B cell (primary cell): Measurements from ENCODE around the gene ATR. TPM values are rescaled to one million over a fixed set of nuclear protein-coding genes. Genes with fewer than 3 reads are reported as not detected.

ENCODE experiments used
- ATAC-seq: fragments of 200-7000 bp; cut with Tn5 transposase; one replicate; pipeline ENCODE4 v1.10.0; 2021; ENCODE audit warnings: low read depth, mild to moderate bottlenecking, moderate number of reproducible peaks, moderate library complexity
- CTCF ChIA-PET: fragments of 350-600 bp; sonication (Branson Sonifier 250); formaldehyde crosslinking; loops from one replicate; lab custom pipeline; 2021; ENCODE audit warnings: antibody characterized with exemption, inconsistent platforms; lab: Charles Lee
- POLR2A ChIA-PET: fragments of 350-600 bp; sonication (Branson Sonifier 250); formaldehyde crosslinking; loops from one replicate; lab custom pipeline; 2021; ENCODE audit warnings: antibody characterized with exemption; lab: Charles Lee
- DNase-seq: peaks from one replicate; pipeline ENCODE4 v3.0.0; 2013
- H2AFZ ChIP-seq: 2 replicates; pipeline ENCODE4 v1.6.1; 2012; ENCODE audit warnings: mild to moderate bottlenecking, low read depth, low read length; ENCODE audit not compliant: insufficient read depth, poor library complexity, severe bottlenecking
- H3K27ac ChIP-seq, 2 donors: 1 replicate in 1 of 2; 2 replicates in 1 of 2; pipeline ENCODE4 v1.5.1; 2012 to 2013; ENCODE audit warnings: low read length in 2 of 2, mild to moderate bottlenecking in 2 of 2, moderate library complexity in 1 of 2
- H3K27me3 ChIP-seq, 4 experiments: fragments of 200-600 bp in 1 of 4; sonication (generic) in 1 of 4; replicated peaks in 1 of 4; 1 replicate in 2 of 4; 2 replicates in 2 of 4; pipeline versions ENCODE4 v1.6.1 to v1.7.0; 2013 to 2016; ENCODE audit warnings: low read length in 3 of 4, mild to moderate bottlenecking in 2 of 4, mixed read lengths in 1 of 4, moderate library complexity in 1 of 4; ENCODE audit not compliant: insufficient read depth in 4 of 4, control insufficient read depth in 3 of 4; ENCODE audit errors: control extremely low read depth in 1 of 4
- H3K36me3 ChIP-seq, 2 experiments: replicated peaks in 1 of 2; 1 replicate in 1 of 2; 2 replicates in 1 of 2; pipeline versions ENCODE4 v1.6.1 to v1.7.1; 2013; ENCODE audit warnings: low read length in 1 of 2; ENCODE audit not compliant: insufficient read depth in 2 of 2, control insufficient read depth in 1 of 2; ENCODE audit errors: control extremely low read depth in 1 of 2, extremely low read depth in 1 of 2
- H3K4me1 ChIP-seq, 2 donors: fragments of 200-600 bp in 1 of 2; sonication (generic) in 1 of 2; 1 replicate in 1 of 2; 2 replicates in 1 of 2; pipeline versions ENCODE4 v1.5.1 to v1.6.1; 2013 to 2017; ENCODE audit warnings: low read length in 2 of 2; ENCODE audit not compliant: control insufficient read depth in 2 of 2, insufficient read depth in 2 of 2
- H3K4me2 ChIP-seq: replicated peaks from 2 replicates; pipeline ENCODE3; 2012; ENCODE audit warnings: mild to moderate bottlenecking, low read depth, low read length; ENCODE audit not compliant: poor library complexity, severe bottlenecking
- H3K4me3 ChIP-seq, 5 experiments: fragments of 200-600 bp in 1 of 5; sonication (generic) in 1 of 5; 1 replicate in 3 of 5; 2 replicates in 2 of 5; pipeline versions ENCODE4 v1.5.1 to v1.7.0; 2011 to 2016; ENCODE audit warnings: low read length in 4 of 5, mild to moderate bottlenecking in 4 of 5, low read depth in 2 of 5, control low read depth in 1 of 5, moderate library complexity in 1 of 5; ENCODE audit not compliant: insufficient read depth in 1 of 5; ENCODE audit errors: control extremely low read depth in 1 of 5, extremely low read depth in 1 of 5
- H3K79me2 ChIP-seq: fragments of 200-600 bp; sonication (generic); one replicate; pipeline ENCODE4 v1.6.0; 2016; ENCODE audit warnings: low read length; ENCODE audit not compliant: control insufficient read depth, insufficient read depth
- H3K9ac ChIP-seq: fragments of 200-600 bp; sonication (generic); 2 replicates; pipeline ENCODE4 v1.6.1; 2017; ENCODE audit warnings: mild to moderate bottlenecking, low read length, moderate library complexity
- H3K9me3 ChIP-seq, 3 donors: one replicate each; pipeline versions ENCODE4 v1.6.1 to v1.7.1; 2013; ENCODE audit warnings: low read length in 2 of 3; ENCODE audit not compliant: control insufficient read depth in 2 of 3, insufficient read depth in 1 of 3; ENCODE audit errors: control extremely low read depth in 1 of 3
- H4K20me1 ChIP-seq: 2 replicates; pipeline ENCODE4 v1.6.0; 2012; ENCODE audit warnings: mild to moderate bottlenecking, low read length; ENCODE audit not compliant: insufficient read depth, control insufficient read depth, poor library complexity, severe bottlenecking
- H3K27ac Mint-ChIP-seq: one replicate; pipeline ENCODE4 v1.8.0; 2021; ENCODE audit warnings: mixed read lengths
- H3K27me3 Mint-ChIP-seq: one replicate; pipeline ENCODE4 v1.8.0; 2021; ENCODE audit warnings: mixed read lengths
- H3K4me1 Mint-ChIP-seq: one replicate; pipeline ENCODE4 v1.8.0; 2021; ENCODE audit warnings: mixed read lengths
- H3K4me3 Mint-ChIP-seq: one replicate; pipeline ENCODE4 v1.8.0; 2021; ENCODE audit warnings: mixed read lengths
- H3K9me3 Mint-ChIP-seq: one replicate; pipeline ENCODE4 v1.8.0; 2022; ENCODE audit warnings: mixed read lengths; ENCODE audit not compliant: insufficient read depth
- EZH2 ChIP-seq: IDR thresholded peaks from 2 replicates; pipeline ENCODE4 v1.6.1; 2012; ENCODE audit warnings: borderline replicate concordance, low read depth, mild to moderate bottlenecking, moderate library complexity, low read length; ENCODE audit not compliant: insufficient read depth, poor library complexity, severe bottlenecking
- WGBS: methylation state at CpG from one replicate; pipeline ENCODE4 v1.1.5; 2013; ENCODE audit warnings: missing lambda C conversion rate; ENCODE audit not compliant: insufficient coverage; 5-methylcytosine and 5-hydroxymethylcytosine counted together
- intact Hi-C: fragments of 100-400 bp; cut with micrococcal nuclease; formaldehyde crosslinking; loops from one replicate; pipeline ENCODE4 v1.10.0; 2022
- polyA plus RNA-seq: library from polyadenylated mRNA; depleted of rRNA; stranded (reverse); fragments of >200 nt; gene quantifications from 2 replicates; pipeline ENCODE4 v1.2.3, GENCODE V29; 2012
- total RNA-seq, 2 donors: library from RNA; stranded (reverse); fragments of 120-200 nt in 1 of 2; gene quantifications; 1 replicate in 1 of 2; 2 replicates in 1 of 2; pipeline versions ENCODE4 v1.2.3 to v1.2.4, GENCODE V29; 2013 to 2022
- TF ChIP-seq, protein P1 (sequence below): fragments of 200-600 bp; IDR thresholded peaks from one replicate; pipeline ENCODE4 v1.8.0; 2022; ENCODE audit warnings: antibody characterized with exemption, mild to moderate bottlenecking

Gene ATR
- total and polyA plus RNA-seq, 2 donors (not counting 1 experiment from before 2014, with no cell fraction given) = 17.1 to 46.7 TPM

DNA sequence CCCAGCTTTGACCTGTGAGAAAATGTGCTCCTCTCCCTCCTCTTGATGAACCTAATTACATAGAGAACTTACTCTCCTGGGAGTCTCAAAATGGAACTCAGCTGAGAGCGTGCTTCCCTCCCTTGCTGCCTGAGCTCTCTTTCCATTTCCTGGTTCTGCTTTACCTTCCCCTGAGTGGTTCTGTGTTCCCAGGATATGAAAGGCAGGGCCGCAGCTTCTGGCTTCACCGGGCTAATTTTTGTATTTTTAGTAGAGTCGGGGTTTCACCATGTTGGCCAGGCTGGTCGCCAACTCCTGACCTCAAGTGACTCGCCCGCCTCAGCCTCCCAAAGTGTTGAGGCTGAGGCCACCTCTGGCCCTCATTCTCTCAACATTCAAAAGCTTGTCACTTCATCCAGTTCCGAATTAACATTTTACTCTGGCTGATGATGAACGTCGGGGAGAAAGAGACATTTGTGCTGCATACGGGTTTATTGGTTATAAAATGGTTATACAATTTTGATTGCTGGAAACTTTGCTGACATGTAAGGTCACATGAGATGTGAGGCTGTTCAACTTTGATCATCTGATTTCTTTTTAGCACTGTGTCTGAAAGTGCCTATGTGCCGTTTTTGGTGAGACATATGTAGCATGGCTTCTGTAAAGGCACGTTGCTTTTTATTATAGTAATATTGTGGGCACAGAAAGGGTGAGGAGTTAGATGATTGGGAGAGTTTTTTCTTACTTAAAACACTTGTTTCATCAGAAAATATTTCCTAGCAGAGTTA, 24.3 kb upstream of the ATR start:
- H3K27ac ChIP-seq = no peak overlapping the region
- no peak overlapping the region for H3K9ac ChIP-seq
- Mint-ChIP-seq H3K9me3 (no peaks in the 10 kb centered on the region), H3K27me3 (no peaks in the 10 kb centered on the region), H3K4me3 (no peak overlapping the region), H3K27ac (no peak overlapping the region), H3K4me1 (no peaks in the 10 kb centered on the region)
- TF ChIP-seq, protein P1, sequence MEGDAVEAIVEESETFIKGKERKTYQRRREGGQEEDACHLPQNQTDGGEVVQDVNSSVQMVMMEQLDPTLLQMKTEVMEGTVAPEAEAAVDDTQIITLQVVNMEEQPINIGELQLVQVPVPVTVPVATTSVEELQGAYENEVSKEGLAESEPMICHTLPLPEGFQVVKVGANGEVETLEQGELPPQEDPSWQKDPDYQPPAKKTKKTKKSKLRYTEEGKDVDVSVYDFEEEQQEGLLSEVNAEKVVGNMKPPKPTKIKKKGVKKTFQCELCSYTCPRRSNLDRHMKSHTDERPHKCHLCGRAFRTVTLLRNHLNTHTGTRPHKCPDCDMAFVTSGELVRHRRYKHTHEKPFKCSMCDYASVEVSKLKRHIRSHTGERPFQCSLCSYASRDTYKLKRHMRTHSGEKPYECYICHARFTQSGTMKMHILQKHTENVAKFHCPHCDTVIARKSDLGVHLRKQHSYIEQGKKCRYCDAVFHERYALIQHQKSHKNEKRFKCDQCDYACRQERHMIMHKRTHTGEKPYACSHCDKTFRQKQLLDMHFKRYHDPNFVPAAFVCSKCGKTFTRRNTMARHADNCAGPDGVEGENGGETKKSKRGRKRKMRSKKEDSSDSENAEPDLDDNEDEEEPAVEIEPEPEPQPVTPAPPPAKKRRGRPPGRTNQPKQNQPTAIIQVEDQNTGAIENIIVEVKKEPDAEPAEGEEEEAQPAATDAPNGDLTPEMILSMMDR = no peak
- TF ChIP-seq EZH2 = no peak
- no peak overlapping the region for H3K4me3 ChIP-seq
- no peak overlapping the region for H3K4me2 ChIP-seq
- no peaks in the 10 kb centered on the region for H3K4me1 ChIP-seq
- ChIA-PET CTCF (no interaction called here), POLR2A (no interaction called here)
- no peaks in the 10 kb centered on the region for H3K27me3 ChIP-seq
- H2AFZ ChIP-seq = no peak overlapping the region
- H3K79me2 ChIP-seq = no peaks in the 10 kb centered on the region
- H4K20me1 ChIP-seq = no peaks in the 10 kb centered on the region
- H3K36me3 ChIP-seq = no peaks in the 10 kb centered on the region
- H3K9me3 ChIP-seq = no peaks in the 10 kb centered on the region
- no peak for ATAC-seq
- DNase-seq = no peak
- WGBS = 84% methylated on average over 10 of the region's 13 CpGs
- intact Hi-C loops = no loop called here

DNA sequence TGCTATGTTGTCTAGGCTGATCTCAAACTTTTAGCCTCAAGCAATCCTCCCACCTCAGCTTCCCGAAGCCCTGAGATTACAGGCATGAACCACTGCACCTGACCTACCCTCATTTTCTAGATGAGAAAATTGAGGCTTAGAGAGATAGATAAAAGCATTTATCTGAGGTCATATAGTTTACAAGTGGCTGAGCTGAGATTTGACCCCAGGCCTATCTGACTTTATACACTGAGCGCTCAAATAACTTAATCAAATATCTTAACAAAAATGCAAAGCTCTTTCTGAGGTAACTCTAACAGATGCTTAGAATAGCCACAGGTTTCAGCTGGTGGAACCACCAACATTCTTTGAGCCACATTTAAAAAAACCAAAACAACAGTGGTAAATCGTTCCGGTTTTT, 23.2 kb upstream of the ATR start:
- 100% methylated on average over 3 of the region's 4 CpGs for WGBS

More for the DNA sequence above, 23.2 kb upstream of the ATR start:
- H3K4me3 ChIP-seq = no peak overlapping the region
- H3K9me3 Mint-ChIP-seq = no peaks in the 10 kb centered on the region
- H3K27me3 ChIP-seq = peaks cover 0 to 2% (median 0%) of the 10 kb centered on the region in 4 experiments
- no peak overlapping the region for H3K9ac ChIP-seq
- no peak overlapping the region for H3K27ac ChIP-seq
- ChIA-PET POLR2A (no interaction called here), CTCF (no interaction called here)
- no peak overlapping the region for H3K4me2 ChIP-seq
- TF ChIP-seq, protein P1 = no peak
- TF ChIP-seq EZH2 = no peak
- H3K9me3 ChIP-seq = no peaks in the 10 kb centered on the region
- ATAC-seq (no peak), DNase-seq (no peak)
- H3K79me2 ChIP-seq = no peaks in the 10 kb centered on the region
- H4K20me1 ChIP-seq = no peaks in the 10 kb centered on the region
- no peaks in the 10 kb centered on the region for H3K27me3 Mint-ChIP-seq
- no peak overlapping the region for H3K4me3 Mint-ChIP-seq
- no peaks in the 10 kb centered on the region for H3K36me3 ChIP-seq
- H2AFZ ChIP-seq = no peak overlapping the region
- no peak overlapping the region for H3K27ac Mint-ChIP-seq
- intact Hi-C loops = no loop called here
- peaks cover 5% of the 10 kb centered on the region for H3K4me1 Mint-ChIP-seq
- peaks cover 3 to 4% of the 10 kb centered on the region in 2 donors for H3K4me1 ChIP-seq
